Fibroblast of lung (primary cell): Measurements from ENCODE around the gene ADCY5.

Experiments used
- CTCF ChIP-seq, 2 donors: IDR thresholded peaks in 1 of 2; conservative IDR thresholded peaks in 1 of 2; 1 replicate in 1 of 2; 2 replicates in 1 of 2; pipeline ENCODE4 v1.5.1; 2011 to 2012; ENCODE audit warnings: low read length in 2 of 2, control low read depth in 1 of 2, inconsistent platforms in 1 of 2, low read depth in 1 of 2, mild to moderate bottlenecking in 1 of 2
- EZH2 ChIP-seq: IDR thresholded peaks from 2 replicates; pipeline ENCODE4 v1.5.1; 2012; ENCODE audit warnings: low read length, control low read depth, mild to moderate bottlenecking; ENCODE audit errors: missing control alignments

GRCh38 chr3:123384256-123384655, 64.6 kb downstream of the ADCY5 start:
- TF ChIP-seq CTCF (conservative IDR thresholded peaks at IDR 0.05 in 1 of 2, IDR thresholded peaks at IDR 0.05 in 1 of 2; ENCODE audit: low read depth in 1 of 2, low read length in 2 of 2) (no peak), EZH2 (no peak)
